Trophoblast cell (in vitro differentiated cells and primary cell): Measurements from ENCODE around the gene RNF145.

Experiments used
- DNase-seq, 2 donors: peaks; one replicate each; pipeline ENCODE4 v3.0.0-alpha.2; 2016
- H2AFZ ChIP-seq: 2 replicates; pipeline ENCODE4 v1.6.1; 2013; ENCODE audit warnings: low read length, moderate library complexity, mild to moderate bottlenecking; ENCODE audit not compliant: insufficient read depth, poor library complexity
- H2AK5ac ChIP-seq: 2 replicates; pipeline ENCODE4 v1.6.1; 2013; ENCODE audit warnings: mild to moderate bottlenecking, low read length
- H2BK120ac ChIP-seq: 2 replicates; pipeline ENCODE4 v1.6.1; 2013; ENCODE audit warnings: low read length, mild to moderate bottlenecking, moderate library complexity; ENCODE audit not compliant: insufficient read depth, poor library complexity
- H2BK12ac ChIP-seq: 2 replicates; pipeline ENCODE4 v1.6.1; 2013; ENCODE audit warnings: mild to moderate bottlenecking, low read length, moderate library complexity
- H2BK5ac ChIP-seq: 2 replicates; pipeline ENCODE4 v1.6.1; 2013; ENCODE audit warnings: low read length, low read depth, moderate library complexity, mild to moderate bottlenecking; ENCODE audit not compliant: poor library complexity
- H3K14ac ChIP-seq: 2 replicates; pipeline ENCODE4 v1.6.1; 2013; ENCODE audit warnings: mild to moderate bottlenecking, low read length
- H3K18ac ChIP-seq: 2 replicates; pipeline ENCODE4 v1.6.1; 2013; ENCODE audit warnings: mild to moderate bottlenecking, low read length
- H3K23ac ChIP-seq: 2 replicates; pipeline ENCODE4 v1.6.1; 2013; ENCODE audit warnings: low read length
- H3K27ac ChIP-seq: 2 replicates; pipeline ENCODE4 v1.5.1; 2013; ENCODE audit warnings: low read depth, mild to moderate bottlenecking, inconsistent platforms, low read length, moderate library complexity
- H3K27me3 ChIP-seq: 2 replicates; pipeline ENCODE4 v1.6.1; 2013; ENCODE audit warnings: inconsistent platforms, mild to moderate bottlenecking, low read length, moderate library complexity; ENCODE audit not compliant: insufficient read depth
- H3K36me3 ChIP-seq, 2 experiments: 1 replicate in 1 of 2; 2 replicates in 1 of 2; pipeline ENCODE4 v1.6.1; 2013; ENCODE audit warnings: low read length in 2 of 2, mild to moderate bottlenecking in 2 of 2, moderate library complexity in 1 of 2; ENCODE audit not compliant: insufficient read depth in 2 of 2, control insufficient read depth in 1 of 2
- H3K4ac ChIP-seq: 2 replicates; pipeline ENCODE4 v1.6.1; 2013; ENCODE audit warnings: low read depth, mild to moderate bottlenecking, low read length, moderate library complexity
- H3K4me1 ChIP-seq, 2 experiments: 1 replicate in 1 of 2; 2 replicates in 1 of 2; pipeline ENCODE4 v1.6.1; 2013; ENCODE audit warnings: low read length in 2 of 2, mild to moderate bottlenecking in 2 of 2, moderate library complexity in 1 of 2; ENCODE audit not compliant: insufficient read depth in 2 of 2, control insufficient read depth in 1 of 2
- H3K4me2 ChIP-seq: 2 replicates; pipeline ENCODE4 v1.6.1; 2013; ENCODE audit warnings: inconsistent platforms, mild to moderate bottlenecking, low read length, moderate library complexity
- H3K4me3 ChIP-seq: 2 replicates; pipeline ENCODE4 v1.5.1; 2013; ENCODE audit warnings: mild to moderate bottlenecking, low read depth, low read length, inconsistent platforms
- H3K79me1 ChIP-seq: one replicate; pipeline ENCODE4 v1.6.1; 2013; ENCODE audit warnings: low read length
- H3K79me2 ChIP-seq: 2 replicates; pipeline ENCODE4 v1.6.1; 2013; ENCODE audit warnings: low read length, mild to moderate bottlenecking; ENCODE audit not compliant: control insufficient read depth, insufficient read depth, poor library complexity
- H3K9ac ChIP-seq: 2 replicates; pipeline ENCODE4 v1.6.1; 2013; ENCODE audit warnings: mild to moderate bottlenecking, low read length
- H3K9me3 ChIP-seq: 2 replicates; pipeline ENCODE4 v1.6.1; 2013; ENCODE audit warnings: low read depth, mild to moderate bottlenecking, control low read depth, inconsistent platforms, low read length; ENCODE audit not compliant: insufficient read depth
- H4K12ac ChIP-seq: 2 replicates; pipeline ENCODE4 v1.6.1; 2013; ENCODE audit warnings: low read depth, mild to moderate bottlenecking, low read length, moderate library complexity
- H4K8ac ChIP-seq: 2 replicates; pipeline ENCODE4 v1.6.1; 2013; ENCODE audit warnings: low read depth, mild to moderate bottlenecking, low read length, moderate library complexity
- H4K91ac ChIP-seq: one replicate; pipeline ENCODE4 v1.6.1; 2013; ENCODE audit warnings: low read depth, mild to moderate bottlenecking, low read length, moderate library complexity
- WGBS: extraction: QIAGEN DNeasy Blood & Tissue Kit; methylation state at CpG from one replicate; pipeline ENCODE4 v1.1.7; 2013; ENCODE audit warnings: missing lambda C conversion rate; ENCODE audit not compliant: insufficient read length, insufficient coverage; ENCODE audit errors: extremely low coverage; 5-methylcytosine and 5-hydroxymethylcytosine counted together

RNF145 gene

DNA sequence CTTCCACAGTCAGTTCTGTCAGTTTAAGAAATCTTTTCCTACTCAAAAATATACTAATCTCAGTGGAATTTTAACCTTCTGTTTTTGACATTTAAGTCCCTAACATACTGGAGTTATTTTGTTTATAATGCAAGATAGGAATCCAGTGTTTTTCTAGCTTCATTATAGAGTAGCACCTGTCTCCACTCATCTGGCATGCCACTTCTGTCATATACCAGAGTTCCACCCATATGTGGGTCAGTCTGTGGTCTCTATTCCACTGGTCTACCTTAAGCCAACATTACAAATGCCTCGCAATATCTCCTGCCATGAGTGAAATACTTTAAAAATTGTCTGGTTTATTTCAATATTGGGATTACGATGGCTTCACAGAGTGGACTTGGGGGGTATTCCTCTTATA lies 42.9 kb downstream of the RNF145 start:
- Histone ChIP-seq H2BK12ac (no peak overlapping the region), H3K18ac (no peak overlapping the region), H3K4ac (no peak overlapping the region), H2AK5ac (no peak overlapping the region), H3K4me1 (peaks cover 0 to 5% of the 10 kb centered on the region in 2 experiments), H3K9ac (no peak overlapping the region), H3K4me2 (no peak overlapping the region), H3K27ac (no peak overlapping the region), H3K79me2 (no peaks in the 10 kb centered on the region), H3K9me3 (no peaks in the 10 kb centered on the region), H3K23ac (no peak overlapping the region), H4K91ac (no peak overlapping the region), H4K8ac (no peak overlapping the region), H3K4me3 (no peak overlapping the region), H2BK5ac (no peak overlapping the region), H3K27me3 (no peaks in the 10 kb centered on the region), H3K36me3 (peaks cover 0 to 2% of the 10 kb centered on the region in 2 experiments), H4K12ac (no peak overlapping the region), H2AFZ (no peak overlapping the region), H2BK120ac (no peak overlapping the region), H3K79me1 (no peaks in the 10 kb centered on the region), H3K14ac (no peak overlapping the region)
- WGBS, result no CpG with 5 or more reads among the region's 2 CpGs
- no peak for DNase-seq

DNA sequence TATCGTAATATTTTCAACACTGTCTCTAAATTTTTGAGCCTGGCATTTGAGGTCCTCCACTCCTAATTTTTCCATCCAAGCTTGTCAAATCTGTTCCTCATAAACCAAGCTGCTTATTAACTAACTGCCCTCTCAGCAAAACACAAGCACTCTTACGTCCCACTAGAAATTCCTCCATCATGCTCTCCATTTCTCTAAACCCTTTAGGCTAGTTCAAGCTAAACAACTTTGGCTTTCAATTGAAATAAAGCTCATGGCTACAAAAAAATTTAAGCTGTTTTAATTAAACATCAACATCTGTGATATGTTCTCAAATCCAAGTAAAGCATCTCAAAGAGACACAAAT lies 45.7 kb downstream of the RNF145 start:
- H3K9ac ChIP-seq, result no peak overlapping the region
- H2AK5ac ChIP-seq, result no peak overlapping the region
- no peak overlapping the region for H2BK120ac ChIP-seq
- no peaks in the 10 kb centered on the region for H3K79me1 ChIP-seq
- no peak for DNase-seq
- no CpG with 5 or more reads among the region's 2 CpGs for WGBS
- no peaks in the 10 kb centered on the region for H3K27me3 ChIP-seq
- no peak overlapping the region for H3K4ac ChIP-seq
- no peak overlapping the region for H3K18ac ChIP-seq
- H4K91ac ChIP-seq, result no peak overlapping the region
- H3K4me1 ChIP-seq, result peaks cover 0 to 5% of the 10 kb centered on the region in 2 experiments
- no peak overlapping the region for H3K4me2 ChIP-seq
- no peak overlapping the region for H3K14ac ChIP-seq
- no peak overlapping the region for H2BK5ac ChIP-seq
- no peaks in the 10 kb centered on the region for H3K9me3 ChIP-seq
- no peak overlapping the region for H3K4me3 ChIP-seq
- no peaks in the 10 kb centered on the region for H3K79me2 ChIP-seq
- H3K36me3 ChIP-seq, result peaks cover 6% of the 10 kb centered on the region in 2 experiments
- H4K12ac ChIP-seq, result no peak overlapping the region
- H3K27ac ChIP-seq, result peak overlapping the region; percentile 9
- no peak overlapping the region for H4K8ac ChIP-seq
- H2BK12ac ChIP-seq, result no peak overlapping the region
- no peak overlapping the region for H3K23ac ChIP-seq
- no peak overlapping the region for H2AFZ ChIP-seq

DNA sequence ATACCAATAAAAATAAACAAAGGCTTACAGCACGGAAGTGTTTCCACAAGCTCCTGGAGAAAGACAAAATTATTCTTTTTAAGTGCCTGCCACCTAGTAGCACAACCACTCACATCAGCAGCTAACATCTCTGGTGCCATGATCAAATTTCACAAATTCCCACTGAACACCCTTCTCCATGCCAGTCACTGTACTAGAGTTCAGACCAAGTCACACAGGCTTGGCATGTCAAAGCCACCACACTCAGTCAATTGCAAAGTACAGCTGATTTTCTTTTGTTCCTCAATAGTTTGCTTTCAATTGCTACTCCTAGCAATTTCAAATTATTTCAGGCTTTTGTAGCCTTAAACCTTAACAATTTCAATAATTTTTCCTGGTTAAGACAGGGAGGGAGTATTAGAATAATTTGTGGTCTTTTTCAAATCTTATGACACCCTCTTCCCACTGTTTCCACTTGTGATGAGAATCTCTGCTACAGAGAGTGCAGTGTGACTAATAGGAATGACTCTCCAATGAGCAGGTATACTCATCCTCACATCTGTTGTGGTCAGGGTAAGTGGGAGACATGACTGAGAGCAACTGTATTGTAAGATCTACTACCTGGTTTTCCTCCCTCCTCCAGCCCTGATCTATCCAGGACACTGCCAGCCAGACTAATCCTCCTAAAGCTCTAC lies 46.2 kb downstream of the RNF145 start:
- Histone ChIP-seq H4K91ac (no peak overlapping the region), H3K4ac (no peak overlapping the region), H3K4me1 (peaks cover 0 to 5% of the 10 kb centered on the region in 2 experiments), H3K27ac (peak overlapping the region; percentile 9), H3K18ac (no peak overlapping the region), H4K8ac (no peak overlapping the region), H3K4me3 (no peak overlapping the region), H2BK120ac (no peak overlapping the region), H3K79me1 (no peaks in the 10 kb centered on the region), H3K27me3 (no peaks in the 10 kb centered on the region), H3K23ac (no peak overlapping the region), H2BK12ac (no peak overlapping the region), H3K9me3 (no peaks in the 10 kb centered on the region), H2AK5ac (no peak overlapping the region), H4K12ac (no peak overlapping the region), H2AFZ (no peak overlapping the region), H3K14ac (no peak overlapping the region), H3K9ac (no peak overlapping the region), H3K4me2 (no peak overlapping the region), H3K79me2 (no peaks in the 10 kb centered on the region), H3K36me3 (peaks cover 8 to 9% of the 10 kb centered on the region in 2 experiments), H2BK5ac (no peak overlapping the region)
- no CpG with 5 or more reads among the region's 1 CpG for WGBS
- DNase-seq, result peak; percentile 17 to 42

DNA sequence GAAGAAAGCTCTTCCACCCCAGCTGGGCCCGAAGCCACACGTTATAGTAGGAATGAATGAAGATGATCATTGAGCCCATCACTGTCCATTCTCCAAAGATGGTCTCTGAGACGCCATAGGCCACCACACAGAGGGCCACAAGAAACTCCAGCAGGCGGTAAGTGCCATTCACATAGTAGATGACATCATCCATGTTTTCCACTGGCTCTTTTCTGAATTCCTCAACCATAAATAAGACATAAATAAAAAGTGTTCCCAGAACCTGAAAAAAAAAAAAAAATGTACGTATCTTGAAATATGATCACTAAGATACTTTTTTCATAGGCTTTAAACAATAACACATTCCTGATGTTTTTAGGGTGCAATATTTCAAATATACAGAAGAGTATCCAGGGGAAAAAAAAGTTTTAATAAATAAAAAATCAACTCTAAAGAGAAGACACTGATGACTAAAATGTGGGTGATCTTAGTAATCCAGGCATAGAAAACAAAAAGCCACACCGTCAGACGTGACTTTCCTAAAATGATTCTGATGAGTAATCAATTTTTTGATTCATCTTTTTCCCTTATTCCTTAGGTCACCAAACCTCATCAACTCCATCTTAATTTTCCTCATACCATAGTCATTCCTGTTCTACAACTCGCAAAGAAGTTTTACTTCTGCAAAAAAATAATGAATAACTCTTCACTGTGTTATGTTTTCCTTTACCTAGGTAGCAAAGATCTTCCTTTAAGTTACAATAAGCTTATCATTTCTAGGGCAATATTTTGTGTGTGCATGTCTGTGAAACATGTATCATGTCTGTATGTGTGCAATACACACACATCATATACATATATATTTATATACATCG lies 47.8 kb downstream of the RNF145 start:
- no peak overlapping the region for H3K4me3 ChIP-seq
- no peak overlapping the region for H4K12ac ChIP-seq
- H3K18ac ChIP-seq, result no peak overlapping the region
- no peak overlapping the region for H3K27ac ChIP-seq
- H3K4ac ChIP-seq, result no peak overlapping the region
- H4K91ac ChIP-seq, result no peak overlapping the region
- no peaks in the 10 kb centered on the region for H3K9me3 ChIP-seq
- no peak overlapping the region for H2BK5ac ChIP-seq
- H3K27me3 ChIP-seq, result no peaks in the 10 kb centered on the region
- 100% methylated on average over 1 of the region's 9 CpGs for WGBS
- no peak overlapping the region for H2BK120ac ChIP-seq
- DNase-seq, result no peak
- no peak overlapping the region for H4K8ac ChIP-seq
- no peak overlapping the region for H2AFZ ChIP-seq
- H3K9ac ChIP-seq, result no peak overlapping the region
- H3K14ac ChIP-seq, result no peak overlapping the region
- no peak overlapping the region for H2AK5ac ChIP-seq
- no peaks in the 10 kb centered on the region for H3K79me1 ChIP-seq
- H3K4me2 ChIP-seq, result no peak overlapping the region
- H3K36me3 ChIP-seq, result peaks cover 8 to 12% of the 10 kb centered on the region in 2 experiments
- H3K23ac ChIP-seq, result no peak overlapping the region
- peaks cover 0 to 5% of the 10 kb centered on the region in 2 experiments for H3K4me1 ChIP-seq
- no peaks in the 10 kb centered on the region for H3K79me2 ChIP-seq
- H2BK12ac ChIP-seq, result no peak overlapping the region
